Dendritic cell treated with granulocyte-macrophage colony-stimulating factor and Interleukin-4, amounts not matched to agents 40 ng/mL and 50 ng/mL, for 4 days (primary cell): ENCODE data around the gene SEPTIN12.

Experiments used
- H3K27ac Mint-ChIP-seq: one replicate; pipeline ENCODE4 v1.8.0; 2022; ENCODE audit warnings: mild to moderate bottlenecking, mixed read lengths
- H3K27me3 Mint-ChIP-seq: one replicate; pipeline ENCODE4 v1.8.0; 2022; ENCODE audit warnings: mild to moderate bottlenecking, mixed read lengths
- H3K36me3 Mint-ChIP-seq: one replicate; pipeline ENCODE4 v1.8.0; 2022; ENCODE audit warnings: low read depth, mixed read lengths
- H3K4me1 Mint-ChIP-seq: one replicate; pipeline ENCODE4 v1.8.0; 2022; ENCODE audit warnings: low read depth, mixed read lengths
- H3K4me3 Mint-ChIP-seq: one replicate; pipeline ENCODE4 v1.8.0; 2022; ENCODE audit warnings: mild to moderate bottlenecking, moderate library complexity, mixed read lengths
- H3K9me3 Mint-ChIP-seq: one replicate; pipeline ENCODE4 v1.8.0; 2022; ENCODE audit warnings: mixed read lengths
- intact Hi-C: fragments of 100-400 bp; cut with micrococcal nuclease; formaldehyde crosslinking; loops from one replicate; pipeline ENCODE4 v1.15.0; 2022

SEPTIN12 gene

GRCh38 chr16:4766875-4767628, 21.1 kb downstream of the SEPTIN12 start, which contains the start of gene ZNF500:
Gene ZNF500, minus strand, starts transcription at chr16:4767162. Its CDS starts 1,184 bp downstream, at chr16:4765978.
- H3K36me3 Mint-ChIP-seq: peaks cover 42% of the 10 kb centered on the region
- peaks cover 53% of the 10 kb centered on the region for H3K4me1 Mint-ChIP-seq
- H3K9me3 Mint-ChIP-seq: no peaks in the 10 kb centered on the region
- H3K27me3 Mint-ChIP-seq: no peaks in the 10 kb centered on the region
- H3K27ac Mint-ChIP-seq: peak within 1 kb of the TSS; percentile 90
- H3K4me3 Mint-ChIP-seq: peak within 1 kb of the TSS; percentile 89
- intact Hi-C loops: loop anchor here (1.0 to 5.0 kb wide), 2 partner anchors 80 to 190 kb away; partner anchors contain the start of genes GLYR1, SEC14L5 and UBN1

GRCh38 chr16:4765511-4766474, 22.4 kb downstream of the SEPTIN12 start:
- intact Hi-C loops: loop anchor here (5.0 kb wide), 1 partner anchor 192 kb away; the partner anchor contains the start of gene SEC14L5
- no peaks in the 10 kb centered on the region for H3K27me3 Mint-ChIP-seq
- peak overlapping the region; percentile 81 for H3K4me3 Mint-ChIP-seq
- H3K36me3 Mint-ChIP-seq: peaks cover 55% of the 10 kb centered on the region
- H3K9me3 Mint-ChIP-seq: no peaks in the 10 kb centered on the region
- H3K4me1 Mint-ChIP-seq: peaks cover 53% of the 10 kb centered on the region
- H3K27ac Mint-ChIP-seq: peak overlapping the region; percentile 90

- H3K4me1 Mint-ChIP-seq: peaks cover 44% of the 10 kb centered on the region
- no peaks in the 10 kb centered on the region for H3K27me3 Mint-ChIP-seq
- H3K9me3 Mint-ChIP-seq: no peaks in the 10 kb centered on the region
- H3K36me3 Mint-ChIP-seq: peaks cover 75% of the 10 kb centered on the region
- peak overlapping the region; percentile 45 for H3K27ac Mint-ChIP-seq
- H3K4me3 Mint-ChIP-seq: no peak overlapping the region
- intact Hi-C loops: no loop called here
Measured at GRCh38 chr16:4763791-4764190, 24.4 kb downstream of the SEPTIN12 start.

DNA sequence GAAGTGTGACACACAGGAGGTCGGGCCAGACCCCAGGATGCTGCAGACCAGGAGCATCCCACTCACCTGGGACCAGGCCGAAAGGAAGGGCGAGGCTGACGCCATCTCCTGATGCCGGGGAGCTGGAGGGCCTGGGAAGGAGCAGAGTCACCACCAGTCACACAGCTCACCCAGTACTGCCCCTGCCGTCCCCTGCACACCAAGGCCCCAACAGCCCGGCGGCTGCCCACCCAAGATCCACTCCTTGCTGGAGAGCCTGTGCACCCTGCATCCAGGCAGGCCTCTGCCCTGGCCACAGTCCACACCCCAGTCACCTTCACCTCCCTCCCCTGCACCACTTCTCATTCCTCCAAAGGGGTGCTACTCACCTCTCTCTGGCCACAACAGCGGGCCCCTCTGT, 25.9 kb downstream of the SEPTIN12 start:
- H3K27me3 Mint-ChIP-seq: no peaks in the 10 kb centered on the region
- peaks cover 34% of the 10 kb centered on the region for H3K4me1 Mint-ChIP-seq
- H3K4me3 Mint-ChIP-seq: no peak overlapping the region
- intact Hi-C loops: no loop called here
- peaks cover 85% of the 10 kb centered on the region for H3K36me3 Mint-ChIP-seq
- no peak overlapping the region for H3K27ac Mint-ChIP-seq
- no peaks in the 10 kb centered on the region for H3K9me3 Mint-ChIP-seq

GRCh38 chr16:4760221-4760910, 27.8 kb downstream of the SEPTIN12 start:
- Mint-ChIP-seq H3K27ac (no peak overlapping the region), H3K4me1 (peaks cover 21% of the 10 kb centered on the region)
- intact Hi-C loops: no loop called here

GRCh38 chr16:4755687-4756086, 32.5 kb downstream of the SEPTIN12 start:
- Mint-ChIP-seq H3K27me3 (no peaks in the 10 kb centered on the region), H3K36me3 (peaks cover 100% of the 10 kb centered on the region), H3K9me3 (peaks cover 11% of the 10 kb centered on the region), H3K4me1 (no peaks in the 10 kb centered on the region), H3K27ac (no peak overlapping the region), H3K4me3 (no peak overlapping the region)
- intact Hi-C loops: no loop called here

More at GRCh38 chr16:4760221-4760910, 27.8 kb downstream of the SEPTIN12 start:
- Mint-ChIP-seq H3K4me3 (no peak overlapping the region), H3K36me3 (peaks cover 99% of the 10 kb centered on the region), H3K27me3 (no peaks in the 10 kb centered on the region), H3K9me3 (peaks cover 7% of the 10 kb centered on the region)

- Mint-ChIP-seq H3K36me3 (peaks cover 100% of the 10 kb centered on the region), H3K4me1 (no peaks in the 10 kb centered on the region), H3K4me3 (no peak overlapping the region), H3K9me3 (peaks cover 11% of the 10 kb centered on the region), H3K27ac (no peak overlapping the region), H3K27me3 (no peaks in the 10 kb centered on the region)
- intact Hi-C loops: no loop called here
Measured at GRCh38 chr16:4754865-4755264, 33.3 kb downstream of the SEPTIN12 start.

GRCh38 chr16:4753227-4753626, 34.9 kb downstream of the SEPTIN12 start:
- peaks cover 100% of the 10 kb centered on the region for H3K36me3 Mint-ChIP-seq
- H3K4me1 Mint-ChIP-seq: no peaks in the 10 kb centered on the region
- intact Hi-C loops: no loop called here

DNA sequence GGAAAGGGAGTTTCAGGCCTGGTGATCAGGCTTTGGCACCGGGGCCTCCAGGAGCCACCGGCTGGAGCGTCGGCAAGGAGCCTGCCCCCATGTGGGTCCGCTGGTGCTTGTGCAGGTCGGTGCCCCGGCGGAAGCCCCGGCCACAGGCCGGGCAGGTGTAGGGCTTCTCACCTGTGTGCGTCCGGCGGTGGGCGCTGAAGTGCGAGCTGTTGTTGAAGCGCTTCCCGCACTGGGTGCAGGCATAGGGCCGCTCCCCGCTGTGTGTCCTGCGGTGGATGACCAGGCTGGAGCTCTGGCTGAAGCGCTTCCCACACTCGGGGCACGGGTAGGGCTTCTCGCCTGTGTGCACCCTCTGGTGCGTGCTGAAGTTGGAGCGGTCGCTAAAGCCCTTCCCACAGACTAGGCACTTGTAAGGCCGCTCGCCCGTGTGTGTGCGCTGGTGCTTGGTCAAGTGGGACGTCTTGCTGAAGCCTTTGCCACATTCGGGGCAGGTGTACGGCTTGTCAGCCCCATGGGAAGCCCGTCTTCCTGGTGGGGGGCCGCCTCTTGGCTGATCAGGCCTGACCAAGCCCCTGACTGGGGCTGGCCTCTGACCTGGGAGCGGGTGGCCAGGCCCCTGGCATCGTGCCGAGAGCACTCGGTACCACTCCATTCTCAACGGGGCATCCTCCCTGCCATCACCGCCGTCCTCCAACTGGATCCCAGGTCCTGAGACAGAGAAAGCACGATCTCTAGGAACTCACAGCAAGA, 35.6 kb downstream of the SEPTIN12 start:
- Mint-ChIP-seq H3K4me1 (no peaks in the 10 kb centered on the region), H3K27ac (no peak overlapping the region), H3K27me3 (no peaks in the 10 kb centered on the region), H3K9me3 (peaks cover 11% of the 10 kb centered on the region), H3K4me3 (no peak overlapping the region), H3K36me3 (peaks cover 99% of the 10 kb centered on the region)
- intact Hi-C loops: no loop called here

More at GRCh38 chr16:4753227-4753626, 34.9 kb downstream of the SEPTIN12 start:
- H3K4me3 Mint-ChIP-seq: no peak overlapping the region
- no peak overlapping the region for H3K27ac Mint-ChIP-seq
- peaks cover 11% of the 10 kb centered on the region for H3K9me3 Mint-ChIP-seq
- no peaks in the 10 kb centered on the region for H3K27me3 Mint-ChIP-seq

GRCh38 chr16:4750896-4751295, 37.2 kb downstream of the SEPTIN12 start:
- Mint-ChIP-seq H3K4me3 (no peak overlapping the region), H3K27me3 (peaks cover 3% of the 10 kb centered on the region), H3K9me3 (peaks cover 9% of the 10 kb centered on the region), H3K4me1 (no peaks in the 10 kb centered on the region), H3K36me3 (peaks cover 82% of the 10 kb centered on the region), H3K27ac (no peak overlapping the region)
- intact Hi-C loops: no loop called here

- H3K27ac Mint-ChIP-seq: no peak overlapping the region
Measured at GRCh38 chr16:4749700-4750257, 38.4 kb downstream of the SEPTIN12 start.

GRCh38 chr16:4748682-4749411, 39.3 kb downstream of the SEPTIN12 start:
- H3K4me1 Mint-ChIP-seq: no peaks in the 10 kb centered on the region
- peaks cover 62% of the 10 kb centered on the region for H3K36me3 Mint-ChIP-seq
- H3K4me3 Mint-ChIP-seq: no peak overlapping the region
- no peak overlapping the region for H3K27ac Mint-ChIP-seq
- H3K27me3 Mint-ChIP-seq: peaks cover 12% of the 10 kb centered on the region
- H3K9me3 Mint-ChIP-seq: no peaks in the 10 kb centered on the region
- intact Hi-C loops: no loop called here

More at GRCh38 chr16:4749700-4750257, 38.4 kb downstream of the SEPTIN12 start:
- Mint-ChIP-seq H3K9me3 (no peaks in the 10 kb centered on the region), H3K27me3 (peaks cover 6% of the 10 kb centered on the region), H3K4me3 (no peak overlapping the region), H3K36me3 (peaks cover 71% of the 10 kb centered on the region), H3K4me1 (no peaks in the 10 kb centered on the region)
- intact Hi-C loops: no loop called here
